Mesothelial cell of epicardium (in vitro differentiated cells): ENCODE measurements around the gene LRWD1. TPM values are rescaled to one million over a fixed set of nuclear protein-coding genes. Genes with fewer than 3 reads are reported as not detected.
A peak's percentile ranks its signal among the peaks of the same experiment; 100 is the strongest.

Source experiments
- DNase-seq, 2 experiments: peaks; one replicate each; pipeline ENCODE4 v3.0.0; 2021; ENCODE audit warnings: low spot score in 2 of 2; ENCODE audit not compliant: unreplicated experiment in 2 of 2
- H3K27ac Mint-ChIP-seq: 2 replicates; pipeline ENCODE4 v1.8.0; 2021; ENCODE audit warnings: mixed read lengths
- H3K27me3 Mint-ChIP-seq: 2 replicates; pipeline ENCODE4 v1.8.0; 2021; ENCODE audit warnings: low read depth, mixed read lengths
- H3K36me3 Mint-ChIP-seq: 2 replicates; pipeline ENCODE4 v1.8.0; 2021; ENCODE audit warnings: mixed read lengths
- H3K4me1 Mint-ChIP-seq: 2 replicates; pipeline ENCODE4 v1.8.0; 2021; ENCODE audit warnings: mixed read lengths
- H3K4me3 Mint-ChIP-seq: 2 replicates; pipeline ENCODE4 v1.8.0; 2021; ENCODE audit warnings: mild to moderate bottlenecking, moderate library complexity, mixed read lengths
- H3K9me3 Mint-ChIP-seq: 2 replicates; pipeline ENCODE4 v1.8.0; 2021; ENCODE audit warnings: mixed read lengths
- total RNA-seq: library from RNA; stranded (reverse); gene quantifications from 3 replicates; pipeline ENCODE4 v1.2.1, GENCODE V29; 2021
- TF ChIP-seq, protein P1 (sequence below): fragments of 200-600 bp; sonication (generic); IDR thresholded peaks from one replicate; pipeline ENCODE4 v1.5.0; 2021; ENCODE audit warnings: antibody characterized with exemption; ENCODE audit not compliant: unreplicated experiment

LRWD1 gene
- total RNA-seq, 1 donor from 2014 or later: 19.2 TPM

- Mint-ChIP-seq H3K27me3 (no peaks in the 10 kb centered on the region), H3K4me3 (no peak overlapping the region), H3K36me3 (no peaks in the 10 kb centered on the region), H3K27ac (no peak overlapping the region), H3K4me1 (peaks cover 19% of the 10 kb centered on the region), H3K9me3 (no peaks in the 10 kb centered on the region)
- DNase-seq: no peak
- TF ChIP-seq, protein P1, sequence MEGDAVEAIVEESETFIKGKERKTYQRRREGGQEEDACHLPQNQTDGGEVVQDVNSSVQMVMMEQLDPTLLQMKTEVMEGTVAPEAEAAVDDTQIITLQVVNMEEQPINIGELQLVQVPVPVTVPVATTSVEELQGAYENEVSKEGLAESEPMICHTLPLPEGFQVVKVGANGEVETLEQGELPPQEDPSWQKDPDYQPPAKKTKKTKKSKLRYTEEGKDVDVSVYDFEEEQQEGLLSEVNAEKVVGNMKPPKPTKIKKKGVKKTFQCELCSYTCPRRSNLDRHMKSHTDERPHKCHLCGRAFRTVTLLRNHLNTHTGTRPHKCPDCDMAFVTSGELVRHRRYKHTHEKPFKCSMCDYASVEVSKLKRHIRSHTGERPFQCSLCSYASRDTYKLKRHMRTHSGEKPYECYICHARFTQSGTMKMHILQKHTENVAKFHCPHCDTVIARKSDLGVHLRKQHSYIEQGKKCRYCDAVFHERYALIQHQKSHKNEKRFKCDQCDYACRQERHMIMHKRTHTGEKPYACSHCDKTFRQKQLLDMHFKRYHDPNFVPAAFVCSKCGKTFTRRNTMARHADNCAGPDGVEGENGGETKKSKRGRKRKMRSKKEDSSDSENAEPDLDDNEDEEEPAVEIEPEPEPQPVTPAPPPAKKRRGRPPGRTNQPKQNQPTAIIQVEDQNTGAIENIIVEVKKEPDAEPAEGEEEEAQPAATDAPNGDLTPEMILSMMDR: no peak
Measured at GRCh38 chr7:102467581-102468477, 3.0 kb downstream of the LRWD1 start.

- Mint-ChIP-seq H3K4me3 (no peak overlapping the region), H3K4me1 (peaks cover 17% of the 10 kb centered on the region), H3K36me3 (no peaks in the 10 kb centered on the region), H3K9me3 (no peaks in the 10 kb centered on the region), H3K27me3 (no peaks in the 10 kb centered on the region), H3K27ac (no peak overlapping the region)
- DNase-seq: peak in 1 of 2 experiments; percentile 5
- TF ChIP-seq, protein P1: no peak
Measured at GRCh38 chr7:102468478-102469350, 3.9 kb downstream of the LRWD1 start.

DNA sequence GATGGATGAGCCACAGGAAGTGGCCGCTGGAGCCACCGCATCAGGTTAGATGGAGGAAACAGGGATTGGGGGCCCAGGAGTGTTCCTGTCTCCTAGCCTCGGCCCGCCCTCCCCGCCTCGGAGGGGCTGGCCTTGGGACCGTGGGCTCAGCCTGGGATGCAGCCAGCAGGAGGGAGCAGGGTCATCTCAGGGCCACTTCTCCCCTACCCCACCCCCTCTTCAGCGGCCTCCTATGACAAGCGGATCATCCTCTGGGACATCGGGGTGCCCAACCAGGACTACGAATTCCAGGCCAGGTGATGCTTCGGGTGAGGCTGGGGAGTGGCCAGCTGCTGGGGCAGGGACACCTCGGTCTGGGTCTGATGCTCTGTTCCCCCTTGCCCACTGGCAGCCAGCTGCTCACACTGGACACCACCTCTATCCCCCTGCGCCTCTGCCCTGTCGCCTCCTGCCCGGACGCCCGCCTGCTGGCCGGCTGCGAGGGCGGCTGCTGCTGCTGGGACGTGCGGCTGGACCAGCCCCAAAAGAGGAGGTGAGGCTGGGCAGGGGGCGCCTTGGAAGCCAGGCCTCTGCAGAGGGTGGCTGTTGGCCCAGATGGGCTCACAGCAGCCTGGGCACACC, 4.7 kb downstream of the LRWD1 start:
- peaks cover 11% of the 10 kb centered on the region for H3K4me1 Mint-ChIP-seq
- no peak overlapping the region for H3K27ac Mint-ChIP-seq
- no peaks in the 10 kb centered on the region for H3K36me3 Mint-ChIP-seq
- TF ChIP-seq, protein P1: no peak
- no peak for DNase-seq
- no peak overlapping the region for H3K4me3 Mint-ChIP-seq
- no peaks in the 10 kb centered on the region for H3K9me3 Mint-ChIP-seq
- no peaks in the 10 kb centered on the region for H3K27me3 Mint-ChIP-seq

DNA sequence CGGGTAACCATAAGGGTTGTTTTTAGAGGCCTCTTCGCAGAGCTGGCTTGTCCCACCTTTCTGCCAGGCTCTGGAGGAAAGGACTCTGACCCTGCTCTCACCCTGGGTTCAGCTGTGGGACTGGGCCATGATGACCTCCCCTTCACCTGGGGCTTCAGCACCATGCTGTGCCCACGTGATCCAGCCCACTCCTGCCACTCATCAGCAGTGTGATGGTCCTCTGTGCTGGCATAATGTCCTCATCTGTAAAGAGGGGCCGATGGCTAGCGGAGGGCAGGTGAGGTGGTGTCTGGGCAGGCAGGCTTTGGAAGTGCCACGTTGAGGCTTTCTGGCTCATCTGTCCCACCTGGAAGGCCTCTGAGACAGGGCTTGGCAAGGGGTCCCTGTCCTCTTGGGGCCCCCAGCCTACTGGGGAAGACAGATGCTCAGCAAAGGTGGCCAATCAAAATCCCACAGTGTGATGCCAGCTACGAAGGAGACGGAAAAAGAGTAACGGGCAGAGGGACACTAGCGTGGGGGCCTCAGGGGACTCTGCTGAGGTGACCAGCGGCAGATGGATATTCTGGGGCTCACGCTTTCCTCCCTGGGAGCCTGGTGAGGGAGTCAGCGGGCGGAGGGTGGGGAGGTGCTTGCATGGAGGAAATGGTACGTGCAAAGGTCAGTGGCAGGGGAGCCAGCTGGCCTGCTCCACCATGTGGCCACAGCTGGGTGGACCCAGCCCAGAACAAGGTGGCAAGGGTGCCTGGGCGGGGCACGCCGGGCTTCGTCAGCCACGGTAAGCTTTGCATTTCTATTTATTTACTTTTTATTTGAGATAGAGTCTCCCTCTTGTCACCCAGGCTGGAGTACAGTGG, 5.4 kb downstream of the LRWD1 start:
- no peak overlapping the region for H3K4me3 Mint-ChIP-seq
- peaks cover 9% of the 10 kb centered on the region for H3K4me1 Mint-ChIP-seq
- no peak overlapping the region for H3K27ac Mint-ChIP-seq
- no peaks in the 10 kb centered on the region for H3K36me3 Mint-ChIP-seq
- peak in 1 of 2 experiments; percentile 34 for DNase-seq
- H3K27me3 Mint-ChIP-seq: no peaks in the 10 kb centered on the region
- no peaks in the 10 kb centered on the region for H3K9me3 Mint-ChIP-seq
- TF ChIP-seq, protein P1: no peak

DNA sequence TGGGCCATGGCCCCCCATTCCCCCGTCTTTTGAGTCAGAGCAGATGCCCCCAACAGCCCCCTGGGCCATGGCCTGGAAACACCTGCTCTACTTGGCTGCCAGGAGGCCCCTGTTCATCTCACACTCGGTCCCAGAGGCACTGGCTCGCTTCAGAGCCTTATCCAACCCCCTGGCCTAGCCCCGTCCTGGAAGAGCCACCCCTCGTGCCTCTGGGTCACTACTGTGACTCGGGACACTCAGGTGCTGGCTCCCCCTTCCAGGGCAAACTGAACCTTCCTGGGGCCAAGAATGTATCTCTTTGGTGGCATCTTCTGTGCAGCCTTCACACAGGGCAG, 7.0 kb downstream of the LRWD1 start:
- Mint-ChIP-seq H3K36me3 (no peaks in the 10 kb centered on the region), H3K27me3 (no peaks in the 10 kb centered on the region), H3K4me3 (no peak overlapping the region), H3K9me3 (no peaks in the 10 kb centered on the region), H3K27ac (no peak overlapping the region), H3K4me1 (no peaks in the 10 kb centered on the region)
- peak in 1 of 2 experiments; percentile 36 for DNase-seq
- TF ChIP-seq, protein P1: no peak
